Endothelial cell of umbilical vein (primary cell): Measurements from ENCODE around the gene FHIT. TPM values are rescaled to one million over a fixed set of nuclear protein-coding genes. Genes with fewer than 3 reads are reported as not detected.

Experiments
- BruUV-seq: library from RNA; stranded (reverse); fragments of 400-500 nt; replicated peaks from 2 replicates; lab custom pipeline; 2021; lab: Mats Ljungman, UMichigan
- CTCF ChIA-PET: fragments of 300-600, 350-600 bp; sonication (Branson Sonifier 250); formaldehyde crosslinking; loops from one replicate; lab custom pipeline; 2021; ENCODE audit warnings: antibody characterized with exemption, inconsistent platforms; lab: Charles Lee
- POLR2A ChIA-PET: fragments of 300-600, 350-600 bp; sonication (Branson Sonifier 250); formaldehyde crosslinking; loops from one replicate; lab custom pipeline; 2021; ENCODE audit warnings: antibody characterized with exemption, inconsistent platforms; lab: Charles Lee
- DNase-seq: peaks from one replicate; pipeline ENCODE4 v3.0.0-alpha.2; 2011; ENCODE audit warnings: low read depth, low spot score
- FAIRE-seq: peaks from 2 replicates; lab custom pipeline; 2011; peaks lifted over from hg19 to GRCh38; lab: Jason Lieb, UNC
- H2AFZ ChIP-seq: 2 replicates; pipeline ENCODE4 v1.6.0; 2012; ENCODE audit warnings: low read depth, low read length, control low read depth, inconsistent platforms
- H3K27ac ChIP-seq: 2 replicates; pipeline ENCODE4 v1.5.1; 2011; ENCODE audit warnings: low read depth, mild to moderate bottlenecking, control low read depth, low read length, moderate library complexity; ENCODE audit not compliant: insufficient read depth
- H3K27me3 ChIP-seq, 2 experiments: 2 replicates each; pipeline versions ENCODE4 v1.6.0 to v1.6.1; 2011; ENCODE audit warnings: low read length in 2 of 2, mixed read lengths in 1 of 2; ENCODE audit not compliant: control insufficient read depth in 2 of 2, insufficient read depth in 2 of 2
- H3K36me3 ChIP-seq, 2 experiments: 2 replicates in 1 of 2; 3 replicates in 1 of 2; pipeline ENCODE4 v1.5.1; 2011; ENCODE audit warnings: low read length in 2 of 2, mild to moderate bottlenecking in 1 of 2, moderate library complexity in 1 of 2; ENCODE audit not compliant: control insufficient read depth in 2 of 2, insufficient read depth in 2 of 2; ENCODE audit errors: extremely low read depth in 1 of 2
- H3K4me1 ChIP-seq: 3 replicates; pipeline ENCODE4 v1.5.1; 2011; ENCODE audit warnings: mild to moderate bottlenecking, low read length; ENCODE audit not compliant: control insufficient read depth, insufficient read depth; ENCODE audit errors: extremely low read depth
- H3K4me2 ChIP-seq: 2 replicates; pipeline ENCODE4 v1.6.1; 2011; ENCODE audit warnings: low read length, control low read depth, mixed read lengths; ENCODE audit not compliant: insufficient read depth
- H3K4me3 ChIP-seq, 3 experiments: fragments of 200-600 bp in 1 of 3; sonication (generic), shearing (Covaris generic) in 1 of 3; replicated peaks in 1 of 3; 2 replicates each; pipeline ENCODE4 v1.5.1; 2011 to 2016; ENCODE audit warnings: control low read depth in 3 of 3, low read length in 3 of 3, mild to moderate bottlenecking in 2 of 3, inconsistent platforms in 1 of 3, low read depth in 1 of 3, moderate library complexity in 1 of 3; ENCODE audit not compliant: insufficient read depth in 1 of 3
- H3K79me2 ChIP-seq: 2 replicates; pipeline ENCODE4 v1.6.0; 2012; ENCODE audit warnings: low read length, inconsistent platforms; ENCODE audit not compliant: control insufficient read depth, insufficient read depth
- H3K9ac ChIP-seq: replicated peaks from 2 replicates; pipeline ENCODE3; 2011; ENCODE audit warnings: low read length, control low read depth; ENCODE audit not compliant: insufficient read depth; ENCODE audit errors: extremely low read depth
- H3K9me1 ChIP-seq: replicated peaks from 3 replicates; pipeline ENCODE4 v1.6.0; 2011; ENCODE audit warnings: mild to moderate bottlenecking, low read length; ENCODE audit not compliant: control insufficient read depth, insufficient read depth; ENCODE audit errors: extremely low read depth
- H3K9me3 ChIP-seq: replicated peaks from 2 replicates; pipeline ENCODE4 v1.5.1; 2012; ENCODE audit warnings: low read length, inconsistent platforms; ENCODE audit not compliant: control insufficient read depth, insufficient read depth
- H4K20me1 ChIP-seq: replicated peaks from 2 replicates; pipeline ENCODE3; 2011; ENCODE audit warnings: mild to moderate bottlenecking, low read length; ENCODE audit not compliant: control insufficient read depth, insufficient read depth; ENCODE audit errors: extremely low read depth
- EZH2 ChIP-seq: IDR thresholded peaks from 2 replicates; pipeline ENCODE4 v1.6.1; 2012; ENCODE audit warnings: borderline replicate concordance, low read depth, mild to moderate bottlenecking, moderate library complexity, low read length, inconsistent platforms; ENCODE audit not compliant: severe bottlenecking
- FOS ChIP-seq: IDR thresholded peaks from 2 replicates; pipeline ENCODE4 v1.6.1; 2011; ENCODE audit warnings: mild to moderate bottlenecking, low read length, moderate library complexity, borderline replicate concordance; ENCODE audit not compliant: insufficient read depth
- GATA2 ChIP-seq: IDR thresholded peaks from 2 replicates; pipeline ENCODE4 v1.7.0; 2011; ENCODE audit warnings: low read depth, mild to moderate bottlenecking, moderate library complexity, mixed read lengths, low read length; ENCODE audit not compliant: insufficient read length, insufficient read depth
- JUN ChIP-seq: IDR thresholded peaks from 2 replicates; pipeline ENCODE4 v1.6.1; 2011; ENCODE audit warnings: borderline replicate concordance, low read depth; ENCODE audit not compliant: insufficient read length, insufficient read depth
- MYC ChIP-seq: IDR thresholded peaks from one replicate; pipeline ENCODE4 v1.6.1; 2011; ENCODE audit warnings: mild to moderate bottlenecking, low read depth, low read length
- POLR2A ChIP-seq: IDR thresholded peaks from 2 replicates; pipeline ENCODE4 v1.6.1; 2012; ENCODE audit warnings: low read depth, mild to moderate bottlenecking, control low read depth, low read length
- POLR2AphosphoS5 ChIP-seq: IDR thresholded peaks from 2 replicates; pipeline ENCODE4 v1.6.1; 2012; ENCODE audit warnings: low read depth, mild to moderate bottlenecking, control low read depth, low read length, moderate library complexity; ENCODE audit not compliant: insufficient read depth
- dilution Hi-C: fragments of 300-500 bp; cut with MboI; formaldehyde crosslinking; loops from one replicate; pipeline ENCODE4 v1.15.0; 2019; ENCODE audit warnings: low sequenced_read_pairs; ENCODE audit not compliant: extremely low pct_ligation_motif_present
- intact Hi-C: fragments of 100-400 bp; cut with micrococcal nuclease; formaldehyde crosslinking; loops from one replicate; pipeline ENCODE4 v1.10.0; 2022
- polyA plus RNA-seq, 4 experiments: library from polyadenylated mRNA; depleted of rRNA in 3 of 4; stranded (reverse) in 3 of 4; unstranded in 1 of 4; fragments of >200 nt; gene quantifications; 2 replicates each; pipeline versions ENCODE4 v1.2.1 to v1.2.3, GENCODE V29; 2011 to 2012; ENCODE audit warnings: missing spikeins in 1 of 4
- total RNA-seq: library from RNA; stranded (reverse); gene quantifications from 2 replicates; pipeline ENCODE4 v1.2.3, GENCODE V29; 2021
- TF ChIP-seq, protein P1 (sequence below), 2 donors: IDR thresholded peaks; 1 replicate in 1 of 2; 2 replicates in 1 of 2; pipeline ENCODE4 v1.5.1; 2011; ENCODE audit warnings: low read length in 2 of 2, mild to moderate bottlenecking in 2 of 2, moderate library complexity in 2 of 2, control low read depth in 1 of 2, inconsistent platforms in 1 of 2, low read depth in 1 of 2; ENCODE audit not compliant: insufficient read depth in 1 of 2; ENCODE audit errors: extremely low read depth in 1 of 2
- TF ChIP-seq, protein P2 (sequence below): IDR thresholded peaks from 2 replicates; pipeline ENCODE4 v1.6.1; 2011; ENCODE audit not compliant: insufficient read depth, insufficient read length

FHIT gene
- total and polyA plus RNA-seq, 2 donors (not counting 3 experiments of a cell fraction or from before 2014, with no cell fraction given), result 0.47 to 2.2 TPM

DNA sequence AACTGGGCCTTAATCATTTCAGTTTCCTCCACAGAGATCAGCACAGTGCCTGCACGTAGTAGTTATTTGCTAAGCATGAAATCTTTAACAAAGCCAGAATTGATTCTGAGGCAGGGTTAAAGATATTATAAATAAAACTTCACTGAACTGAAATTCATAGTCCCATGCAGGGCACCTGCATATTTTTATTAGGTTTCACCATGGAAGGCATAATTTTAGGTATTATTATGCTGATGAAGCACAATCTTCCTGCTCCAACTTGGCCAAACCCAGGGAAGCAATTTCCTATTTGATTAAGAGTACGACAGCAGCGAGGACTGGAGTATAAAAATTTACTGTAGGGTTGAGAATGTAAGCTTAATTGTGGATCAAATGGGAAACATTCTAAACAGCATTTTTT lies 1131.0 kb downstream of the FHIT start:
- DNase-seq (no peak), FAIRE-seq (no peak)
- no TSS peak for BruUV-seq
- H3K9me1 ChIP-seq, result no peaks in the 10 kb centered on the region
- H3K79me2 ChIP-seq, result no peaks in the 10 kb centered on the region
- no peaks in the 10 kb centered on the region for H3K9me3 ChIP-seq
- CTCF ChIA-PET, result no interaction called here
- TF ChIP-seq, protein P1, sequence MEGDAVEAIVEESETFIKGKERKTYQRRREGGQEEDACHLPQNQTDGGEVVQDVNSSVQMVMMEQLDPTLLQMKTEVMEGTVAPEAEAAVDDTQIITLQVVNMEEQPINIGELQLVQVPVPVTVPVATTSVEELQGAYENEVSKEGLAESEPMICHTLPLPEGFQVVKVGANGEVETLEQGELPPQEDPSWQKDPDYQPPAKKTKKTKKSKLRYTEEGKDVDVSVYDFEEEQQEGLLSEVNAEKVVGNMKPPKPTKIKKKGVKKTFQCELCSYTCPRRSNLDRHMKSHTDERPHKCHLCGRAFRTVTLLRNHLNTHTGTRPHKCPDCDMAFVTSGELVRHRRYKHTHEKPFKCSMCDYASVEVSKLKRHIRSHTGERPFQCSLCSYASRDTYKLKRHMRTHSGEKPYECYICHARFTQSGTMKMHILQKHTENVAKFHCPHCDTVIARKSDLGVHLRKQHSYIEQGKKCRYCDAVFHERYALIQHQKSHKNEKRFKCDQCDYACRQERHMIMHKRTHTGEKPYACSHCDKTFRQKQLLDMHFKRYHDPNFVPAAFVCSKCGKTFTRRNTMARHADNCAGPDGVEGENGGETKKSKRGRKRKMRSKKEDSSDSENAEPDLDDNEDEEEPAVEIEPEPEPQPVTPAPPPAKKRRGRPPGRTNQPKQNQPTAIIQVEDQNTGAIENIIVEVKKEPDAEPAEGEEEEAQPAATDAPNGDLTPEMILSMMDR (IDR thresholded peaks at IDR 0.05; ENCODE audit: extremely low read depth in 1 of 2, insufficient read depth in 1 of 2, low read depth in 1 of 2, low read length in 2 of 2), result no peak
- TF ChIP-seq EZH2, result no peak
- no peak for TF ChIP-seq GATA2
- no peak for TF ChIP-seq MYC
- no peak for TF ChIP-seq FOS
- TF ChIP-seq POLR2AphosphoS5, result no peak
- no peak for TF ChIP-seq JUN
- TF ChIP-seq POLR2A, result no peak
- TF ChIP-seq, protein P2, sequence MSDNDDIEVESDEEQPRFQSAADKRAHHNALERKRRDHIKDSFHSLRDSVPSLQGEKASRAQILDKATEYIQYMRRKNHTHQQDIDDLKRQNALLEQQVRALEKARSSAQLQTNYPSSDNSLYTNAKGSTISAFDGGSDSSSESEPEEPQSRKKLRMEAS, result no peak
- no peaks in the 10 kb centered on the region for H3K27me3 ChIP-seq
- H3K4me1 ChIP-seq, result no peaks in the 10 kb centered on the region
- no peak overlapping the region for H3K9ac ChIP-seq
- no peak overlapping the region for H2AFZ ChIP-seq
- dilution Hi-C loops (no loop called here), intact Hi-C loops (no loop called here)
- H3K4me3 ChIP-seq, result no peak overlapping the region
- H3K36me3 ChIP-seq, result no peaks in the 10 kb centered on the region
- no peak overlapping the region for H3K4me2 ChIP-seq
- no peaks in the 10 kb centered on the region for H4K20me1 ChIP-seq
- H3K27ac ChIP-seq, result no peak overlapping the region
- POLR2A ChIA-PET, result no interaction called here
